SK-N-SH treated with all-trans-retinoic acid at 6 μM for 48 hours (cell line): ENCODE measurements around the gene PROK2.

Experiments used
- ATAC-seq: fragments of 200-7000 bp; cut with Tn5 transposase; 3 replicates; pipeline ENCODE4 v1.9.1; 2020; ENCODE audit warnings: mild to moderate bottlenecking, moderate library complexity
- ARNTL ChIP-seq: fragments of 450-650 bp; formaldehyde crosslinking; IDR thresholded peaks from 2 replicates; pipeline ENCODE4 v1.5.0; 2020; ENCODE audit warnings: low read depth, mild to moderate bottlenecking, moderate library complexity, borderline replicate concordance
- BACH2 ChIP-seq: fragments of 250-450 bp; sonication (Bioruptor Pico); IDR thresholded peaks from 2 replicates; pipeline ENCODE4 v1.9.0; 2021; ENCODE audit warnings: mild to moderate bottlenecking, borderline replicate concordance
- CSDC2 ChIP-seq: fragments of 250-450 bp; sonication (Bioruptor Pico); IDR thresholded peaks from 2 replicates; pipeline ENCODE4 v1.5.0; 2020; ENCODE audit warnings: mild to moderate bottlenecking, moderate library complexity
- ESRRG ChIP-seq: fragments of 250-450 bp; sonication (Bioruptor Pico); IDR thresholded peaks from 2 replicates; pipeline ENCODE4 v1.6.1; 2021; ENCODE audit warnings: mild to moderate bottlenecking
- GLIS3 ChIP-seq: fragments of 250-450 bp; sonication (Bioruptor Pico); IDR thresholded peaks from 2 replicates; pipeline ENCODE4 v1.5.0; 2020; ENCODE audit warnings: mild to moderate bottlenecking, moderate library complexity
- ISL1 ChIP-seq: fragments of 250-450 bp; sonication (Bioruptor Pico); IDR thresholded peaks from 2 replicates; pipeline ENCODE4 v2.1.2; 2022; ENCODE audit warnings: mild to moderate bottlenecking, moderate library complexity
- OSR1 ChIP-seq: fragments of 250-450 bp; sonication (Bioruptor Pico); IDR thresholded peaks from 2 replicates; pipeline ENCODE4 v1.8.0; 2022; ENCODE audit warnings: moderate library complexity, mild to moderate bottlenecking, inconsistent platforms
- PPARA ChIP-seq: fragments of 250-450 bp; sonication (Bioruptor Pico); IDR thresholded peaks from 2 replicates; pipeline ENCODE4 v1.5.0; 2020; ENCODE audit warnings: mild to moderate bottlenecking, borderline replicate concordance
- RARB ChIP-seq: fragments of 250-450 bp; sonication (Bioruptor Pico); IDR thresholded peaks from 2 replicates; pipeline ENCODE4 v1.8.0; 2021; ENCODE audit warnings: mild to moderate bottlenecking, moderate library complexity
- SNAI2 ChIP-seq: fragments of 250-450 bp; sonication (Bioruptor Pico); IDR thresholded peaks from 2 replicates; pipeline ENCODE4 v1.5.0; 2020; ENCODE audit warnings: mild to moderate bottlenecking, moderate library complexity
- TOX ChIP-seq: fragments of 250-450 bp; sonication (Bioruptor Pico); IDR thresholded peaks from 2 replicates; pipeline ENCODE4 v1.8.0; 2021; ENCODE audit warnings: mild to moderate bottlenecking, moderate library complexity, borderline replicate concordance
- ZFP3 ChIP-seq: fragments of 250-450 bp; sonication (Bioruptor Pico); IDR thresholded peaks from 2 replicates; pipeline ENCODE4 v1.5.0; 2020; ENCODE audit warnings: mild to moderate bottlenecking, moderate library complexity
- ZFP30 ChIP-seq: fragments of 450-650 bp; formaldehyde crosslinking; IDR thresholded peaks from 2 replicates; pipeline ENCODE4 v1.5.0; 2022; ENCODE audit warnings: mild to moderate bottlenecking, moderate library complexity
- ZNF565 ChIP-seq: fragments of 450-650 bp; formaldehyde crosslinking; conservative IDR thresholded peaks from 2 replicates; pipeline ENCODE4 v1.5.0; 2020; ENCODE audit warnings: low read depth, mild to moderate bottlenecking, moderate library complexity
- ZNF70 ChIP-seq: fragments of 450-650 bp; formaldehyde crosslinking; IDR thresholded peaks from 2 replicates; pipeline ENCODE4 v1.5.0; 2020; ENCODE audit warnings: mild to moderate bottlenecking, moderate library complexity
- ZNF8 ChIP-seq: fragments of 450-650 bp; formaldehyde crosslinking; IDR thresholded peaks from 2 replicates; pipeline ENCODE4 v1.5.0; 2020; ENCODE audit warnings: mild to moderate bottlenecking, moderate library complexity
- TF ChIP-seq, protein P1 (sequence below): fragments of 250-450 bp; sonication (Bioruptor Pico); IDR thresholded peaks from 2 replicates; pipeline ENCODE4 v1.5.1; 2021; ENCODE audit warnings: mild to moderate bottlenecking, moderate library complexity
- TF ChIP-seq, protein P2 (sequence below): fragments of 250-450 bp; sonication (Bioruptor Pico); IDR thresholded peaks from 2 replicates; pipeline ENCODE4 v1.8.0; 2021; ENCODE audit warnings: low read depth, mild to moderate bottlenecking, moderate library complexity, borderline replicate concordance
- TF ChIP-seq, protein P3 (sequence below): fragments of 250-450 bp; sonication (Bioruptor Pico); IDR thresholded peaks from 2 replicates; pipeline ENCODE4 v1.5.1; 2020; ENCODE audit warnings: low read depth, mild to moderate bottlenecking, moderate library complexity
- TF ChIP-seq, protein P4 (sequence below): fragments of 250-450 bp; sonication (Bioruptor Pico); IDR thresholded peaks from 2 replicates; pipeline ENCODE4 v1.8.0; 2020; ENCODE audit warnings: mild to moderate bottlenecking, moderate library complexity, borderline replicate concordance

The PROK2 gene

DNA sequence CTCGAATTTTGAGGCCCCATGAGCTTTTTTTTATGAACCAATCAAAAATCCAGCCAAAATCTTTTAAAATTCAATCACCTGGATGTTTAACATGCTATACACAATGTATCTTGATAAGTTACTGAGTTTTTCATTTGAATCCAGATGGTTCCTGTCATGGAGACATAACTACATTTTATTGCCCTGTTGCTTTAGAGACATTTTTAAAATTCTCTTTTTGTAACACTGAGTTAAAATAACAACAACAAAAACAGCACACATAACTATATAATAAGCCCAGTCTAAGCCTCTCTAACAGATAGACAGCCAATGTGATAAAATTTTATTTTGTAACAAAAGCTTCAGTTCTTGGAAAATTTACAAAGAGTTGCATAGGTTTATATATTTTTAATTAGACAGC, 1.8 kb downstream of the PROK2 start (continued):
- TF ChIP-seq, protein P1, sequence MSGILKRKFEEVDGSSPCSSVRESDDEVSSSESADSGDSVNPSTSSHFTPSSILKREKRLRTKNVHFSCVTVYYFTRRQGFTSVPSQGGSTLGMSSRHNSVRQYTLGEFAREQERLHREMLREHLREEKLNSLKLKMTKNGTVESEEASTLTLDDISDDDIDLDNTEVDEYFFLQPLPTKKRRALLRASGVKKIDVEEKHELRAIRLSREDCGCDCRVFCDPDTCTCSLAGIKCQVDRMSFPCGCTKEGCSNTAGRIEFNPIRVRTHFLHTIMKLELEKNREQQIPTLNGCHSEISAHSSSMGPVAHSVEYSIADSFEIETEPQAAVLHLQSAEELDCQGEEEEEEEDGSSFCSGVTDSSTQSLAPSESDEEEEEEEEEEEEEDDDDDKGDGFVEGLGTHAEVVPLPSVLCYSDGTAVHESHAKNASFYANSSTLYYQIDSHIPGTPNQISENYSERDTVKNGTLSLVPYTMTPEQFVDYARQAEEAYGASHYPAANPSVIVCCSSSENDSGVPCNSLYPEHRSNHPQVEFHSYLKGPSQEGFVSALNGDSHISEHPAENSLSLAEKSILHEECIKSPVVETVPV (CRISPR knock-in tag) = no peak
- TF ChIP-seq ARNTL (CRISPR knock-in tag) = no peak

DNA sequence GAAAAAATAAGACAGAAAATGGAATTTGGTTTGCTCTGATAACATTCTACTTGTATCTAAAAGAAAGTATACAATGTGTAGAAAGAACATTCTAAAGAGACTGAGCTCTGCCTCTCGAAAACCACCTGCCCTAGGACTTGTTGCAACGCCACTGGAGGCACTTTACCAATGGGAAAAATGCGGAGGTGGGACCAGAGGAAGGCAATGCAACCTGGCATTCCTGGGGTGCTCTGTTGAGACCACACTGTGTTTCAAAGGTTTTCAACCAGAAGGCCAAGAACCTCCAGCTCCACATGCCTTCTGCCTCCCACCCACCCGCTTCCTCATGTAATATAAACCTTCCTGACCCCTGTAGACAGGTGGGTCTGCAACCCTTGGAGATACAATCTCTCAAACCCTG, 4.5 kb downstream of the PROK2 start:
- TF ChIP-seq RARB (CRISPR knock-in tag) = no peak
- ATAC-seq = no peak

DNA sequence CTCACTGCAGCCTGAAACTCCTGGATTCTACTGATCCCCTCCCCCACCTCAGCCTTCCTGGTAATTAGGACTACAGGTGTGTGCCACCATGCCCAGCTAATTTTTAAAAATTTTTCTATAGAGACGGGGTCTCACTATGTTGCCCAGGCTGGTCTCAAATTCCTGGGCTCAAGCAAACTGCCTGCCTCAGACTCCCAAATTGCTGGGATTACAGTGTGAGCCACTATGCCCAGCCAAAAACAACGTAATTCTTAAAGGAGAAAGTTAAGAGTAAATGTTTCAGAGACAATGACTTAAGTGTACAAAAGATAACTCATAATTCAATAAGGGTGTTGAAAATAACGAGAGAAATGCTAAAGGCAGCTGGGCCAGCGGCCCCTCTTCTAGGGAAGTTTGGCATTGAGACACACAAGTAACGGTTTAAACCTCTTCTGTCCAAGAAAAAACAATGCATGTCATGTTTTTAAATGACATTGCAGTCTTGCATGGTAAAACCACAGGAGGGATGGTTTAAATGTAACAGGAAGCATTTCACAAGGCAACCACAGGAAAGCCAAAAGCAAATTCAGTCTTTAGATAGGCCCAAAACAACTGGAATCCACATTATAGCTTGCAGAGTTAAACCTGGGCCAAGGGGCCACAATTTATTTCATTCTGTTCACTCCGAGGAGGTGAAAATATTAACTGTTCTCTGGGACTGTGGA, 5.1 kb downstream of the PROK2 start:
- no peak for TF ChIP-seq ESRRG (CRISPR knock-in tag)
- TF ChIP-seq, protein P2, sequence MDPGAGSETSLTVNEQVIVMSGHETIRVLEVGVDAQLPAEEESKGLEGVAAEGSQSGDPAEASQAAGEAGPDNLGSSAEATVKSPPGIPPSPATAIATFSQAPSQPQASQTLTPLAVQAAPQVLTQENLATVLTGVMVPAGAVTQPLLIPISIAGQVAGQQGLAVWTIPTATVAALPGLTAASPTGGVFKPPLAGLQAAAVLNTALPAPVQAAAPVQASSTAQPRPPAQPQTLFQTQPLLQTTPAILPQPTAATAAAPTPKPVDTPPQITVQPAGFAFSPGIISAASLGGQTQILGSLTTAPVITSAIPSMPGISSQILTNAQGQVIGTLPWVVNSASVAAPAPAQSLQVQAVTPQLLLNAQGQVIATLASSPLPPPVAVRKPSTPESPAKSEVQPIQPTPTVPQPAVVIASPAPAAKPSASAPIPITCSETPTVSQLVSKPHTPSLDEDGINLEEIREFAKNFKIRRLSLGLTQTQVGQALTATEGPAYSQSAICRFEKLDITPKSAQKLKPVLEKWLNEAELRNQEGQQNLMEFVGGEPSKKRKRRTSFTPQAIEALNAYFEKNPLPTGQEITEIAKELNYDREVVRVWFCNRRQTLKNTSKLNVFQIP = no peak
- TF ChIP-seq, protein P3, sequence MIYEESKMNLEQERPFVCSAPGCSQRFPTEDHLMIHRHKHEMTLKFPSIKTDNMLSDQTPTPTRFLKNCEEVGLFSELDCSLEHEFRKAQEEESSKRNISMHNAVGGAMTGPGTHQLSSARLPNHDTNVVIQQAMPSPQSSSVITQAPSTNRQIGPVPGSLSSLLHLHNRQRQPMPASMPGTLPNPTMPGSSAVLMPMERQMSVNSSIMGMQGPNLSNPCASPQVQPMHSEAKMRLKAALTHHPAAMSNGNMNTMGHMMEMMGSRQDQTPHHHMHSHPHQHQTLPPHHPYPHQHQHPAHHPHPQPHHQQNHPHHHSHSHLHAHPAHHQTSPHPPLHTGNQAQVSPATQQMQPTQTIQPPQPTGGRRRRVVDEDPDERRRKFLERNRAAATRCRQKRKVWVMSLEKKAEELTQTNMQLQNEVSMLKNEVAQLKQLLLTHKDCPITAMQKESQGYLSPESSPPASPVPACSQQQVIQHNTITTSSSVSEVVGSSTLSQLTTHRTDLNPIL (CRISPR knock-in tag) = no peak
- ATAC-seq = no peak

DNA sequence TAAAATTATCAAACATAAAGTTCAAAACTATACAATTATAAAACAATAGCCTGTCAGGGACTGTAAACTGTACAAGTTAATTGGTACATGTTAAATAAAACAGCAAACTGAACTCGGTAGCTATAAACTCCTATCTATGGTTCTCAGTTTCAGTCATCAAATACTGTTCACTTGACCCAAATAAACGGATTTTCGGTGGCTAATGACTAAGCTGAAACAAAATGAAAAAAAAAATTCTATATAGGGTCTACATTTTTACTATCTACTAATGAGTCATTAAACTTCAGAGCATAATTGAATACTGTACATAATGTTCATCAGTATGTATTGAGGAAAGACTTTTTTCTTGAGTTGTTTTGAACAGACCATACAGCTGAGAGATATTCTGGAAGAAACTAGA, 6.6 kb downstream of the PROK2 start:
- no peak for ATAC-seq
- TF ChIP-seq RARB (CRISPR knock-in tag) = no peak
- no peak for TF ChIP-seq TOX
- TF ChIP-seq ARNTL (CRISPR knock-in tag) = no peak
- TF ChIP-seq, protein P4, sequence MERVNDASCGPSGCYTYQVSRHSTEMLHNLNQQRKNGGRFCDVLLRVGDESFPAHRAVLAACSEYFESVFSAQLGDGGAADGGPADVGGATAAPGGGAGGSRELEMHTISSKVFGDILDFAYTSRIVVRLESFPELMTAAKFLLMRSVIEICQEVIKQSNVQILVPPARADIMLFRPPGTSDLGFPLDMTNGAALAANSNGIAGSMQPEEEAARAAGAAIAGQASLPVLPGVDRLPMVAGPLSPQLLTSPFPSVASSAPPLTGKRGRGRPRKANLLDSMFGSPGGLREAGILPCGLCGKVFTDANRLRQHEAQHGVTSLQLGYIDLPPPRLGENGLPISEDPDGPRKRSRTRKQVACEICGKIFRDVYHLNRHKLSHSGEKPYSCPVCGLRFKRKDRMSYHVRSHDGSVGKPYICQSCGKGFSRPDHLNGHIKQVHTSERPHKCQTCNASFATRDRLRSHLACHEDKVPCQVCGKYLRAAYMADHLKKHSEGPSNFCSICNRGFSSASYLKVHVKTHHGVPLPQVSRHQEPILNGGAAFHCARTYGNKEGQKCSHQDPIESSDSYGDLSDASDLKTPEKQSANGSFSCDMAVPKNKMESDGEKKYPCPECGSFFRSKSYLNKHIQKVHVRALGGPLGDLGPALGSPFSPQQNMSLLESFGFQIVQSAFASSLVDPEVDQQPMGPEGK (CRISPR knock-in tag) = no peak
- TF ChIP-seq, all 23 proteins: peak for 0

DNA sequence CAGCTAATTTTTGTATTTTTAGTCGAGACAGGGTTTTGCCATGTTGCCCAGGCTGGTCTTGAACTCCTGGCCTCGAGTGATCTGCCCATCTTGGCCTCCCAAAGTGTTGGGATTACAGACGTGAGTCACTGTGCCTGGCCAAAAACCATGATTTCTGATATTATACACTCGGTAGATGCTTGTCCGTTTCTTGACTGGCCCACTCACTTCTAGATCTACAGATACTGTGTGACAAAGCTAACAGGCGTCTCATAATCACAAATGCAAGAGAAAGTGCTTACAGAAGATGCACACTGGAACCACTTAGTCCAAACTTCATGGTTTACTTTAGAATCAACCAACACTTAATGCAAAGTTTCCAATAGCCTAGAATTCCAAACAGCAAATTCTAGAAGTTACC, 8.4 kb downstream of the PROK2 start:
- TF ChIP-seq RARB (CRISPR knock-in tag) (no peak), TOX (no peak), ZNF565 (no peak), SNAI2 (CRISPR knock-in tag) (no peak), BACH2 (CRISPR knock-in tag) (no peak), ZNF8 (CRISPR knock-in tag) (no peak), OSR1 (no peak), ZFP3 (CRISPR knock-in tag) (no peak), ZNF70 (CRISPR knock-in tag) (no peak), ESRRG (CRISPR knock-in tag) (no peak), GLIS3 (CRISPR knock-in tag) (no peak), ZFP30 (no peak), ARNTL (CRISPR knock-in tag) (no peak), ISL1 (CRISPR knock-in tag) (no peak), CSDC2 (CRISPR knock-in tag) (no peak), PPARA (CRISPR knock-in tag) (no peak)
- TF ChIP-seq, protein P3 (CRISPR knock-in tag) = no peak
- TF ChIP-seq, protein P2 = no peak
- TF ChIP-seq, protein P4 (CRISPR knock-in tag) = no peak
- TF ChIP-seq, protein P1 (CRISPR knock-in tag) = no peak

More for the DNA sequence above, 8.4 kb downstream of the PROK2 start:
- ATAC-seq = no peak
